ENCODE measurements around the gene TNNT1.
"Not testable (repeated sequence)": the region's sequence is repeated elsewhere in the genome, so short reads cannot be mapped to it uniquely, and the experiment has no call there.

The TNNT1 gene

GRCh38 chr19:55166530-55167268 lies 17.7 kb upstream of the TNNT1 start, which contains the start of gene DNAAF3:
TSS of gene DNAAF3 (minus strand) at chr19:55166613. CDS start at chr19:55166413, 200 bp downstream.
- peak; percentile 97 for DNase-seq

DNA sequence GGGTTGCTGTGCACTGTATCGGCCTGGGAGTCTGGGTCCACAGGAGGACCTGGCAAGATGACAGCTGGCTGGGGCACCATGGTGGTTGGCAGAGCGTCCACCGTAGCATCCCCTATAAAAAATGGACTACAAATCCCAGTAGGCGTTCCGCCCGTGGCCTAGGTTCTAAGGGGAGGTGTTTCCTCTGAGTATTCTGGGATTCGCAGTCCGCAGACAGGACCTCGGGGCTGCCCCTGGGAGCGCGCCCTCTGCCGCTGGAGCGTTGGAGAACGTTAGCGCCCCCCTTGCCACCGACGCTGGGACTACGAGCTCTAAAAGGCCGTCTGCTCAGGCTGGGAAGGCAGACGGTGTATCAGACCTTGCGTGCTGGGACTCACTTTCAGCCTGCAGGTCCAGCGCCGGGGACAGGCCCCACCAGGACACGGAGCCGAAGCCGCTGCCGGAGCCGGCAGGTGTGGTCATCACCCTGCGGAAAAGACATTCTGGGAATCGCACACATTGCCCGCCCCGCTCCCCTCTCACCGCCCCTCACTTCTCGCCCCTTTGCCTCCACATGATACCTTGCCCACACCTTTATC lies 17.0 kb upstream of the TNNT1 start:
- peak; percentile 81 for DNase-seq

- DNase-seq: no peak
These were observed 12.7 kb upstream of the TNNT1 start for GRCh38 chr19:55161571-55162322.

GRCh38 chr19:55160986-55161365 lies 12.0 kb upstream of the TNNT1 start:
- DNase-seq: no peak

DNA sequence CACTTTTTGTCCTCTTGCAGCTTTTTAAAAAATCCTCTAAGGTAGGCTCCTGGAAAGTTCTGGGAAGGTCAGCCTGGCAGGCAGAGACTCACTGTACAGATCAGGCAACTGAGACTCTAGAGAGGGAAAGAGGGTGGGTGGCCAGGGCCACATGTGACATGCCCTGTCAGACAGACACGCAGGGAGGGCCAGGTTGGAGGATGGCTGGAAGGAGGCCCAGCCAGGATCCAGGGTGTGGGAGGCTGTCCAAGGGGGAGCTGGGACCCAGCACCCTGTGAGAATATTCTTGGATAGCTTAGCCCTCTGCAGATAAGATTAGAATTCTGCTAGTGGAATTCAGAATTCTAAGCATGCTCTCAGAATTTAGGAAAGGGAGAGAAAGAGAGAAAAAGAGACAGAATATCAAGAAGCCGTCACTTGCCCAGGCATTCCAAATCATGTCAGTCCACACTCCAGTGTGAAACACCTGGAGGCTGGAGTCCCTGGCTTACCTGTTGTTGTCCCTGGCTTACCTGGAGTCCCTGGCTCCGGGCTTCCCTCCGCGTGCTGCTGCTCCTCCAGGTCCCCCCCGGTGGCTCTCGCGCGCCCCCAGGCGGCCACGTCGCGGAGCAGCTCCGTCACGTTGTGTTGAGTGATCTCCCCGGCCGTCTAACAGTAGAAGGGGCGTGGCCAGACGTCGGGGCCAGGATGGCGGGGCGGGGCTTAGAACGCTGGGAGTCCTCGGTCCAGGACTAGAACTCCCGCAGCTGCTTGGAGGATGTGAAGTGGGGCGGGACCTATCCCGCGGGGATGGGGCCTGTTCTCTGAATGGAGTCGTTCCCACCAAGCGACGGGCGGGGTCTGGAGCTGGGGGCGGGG lies 11.4 kb upstream of the TNNT1 start:
- DNase-seq: peak; percentile 94

DNA sequence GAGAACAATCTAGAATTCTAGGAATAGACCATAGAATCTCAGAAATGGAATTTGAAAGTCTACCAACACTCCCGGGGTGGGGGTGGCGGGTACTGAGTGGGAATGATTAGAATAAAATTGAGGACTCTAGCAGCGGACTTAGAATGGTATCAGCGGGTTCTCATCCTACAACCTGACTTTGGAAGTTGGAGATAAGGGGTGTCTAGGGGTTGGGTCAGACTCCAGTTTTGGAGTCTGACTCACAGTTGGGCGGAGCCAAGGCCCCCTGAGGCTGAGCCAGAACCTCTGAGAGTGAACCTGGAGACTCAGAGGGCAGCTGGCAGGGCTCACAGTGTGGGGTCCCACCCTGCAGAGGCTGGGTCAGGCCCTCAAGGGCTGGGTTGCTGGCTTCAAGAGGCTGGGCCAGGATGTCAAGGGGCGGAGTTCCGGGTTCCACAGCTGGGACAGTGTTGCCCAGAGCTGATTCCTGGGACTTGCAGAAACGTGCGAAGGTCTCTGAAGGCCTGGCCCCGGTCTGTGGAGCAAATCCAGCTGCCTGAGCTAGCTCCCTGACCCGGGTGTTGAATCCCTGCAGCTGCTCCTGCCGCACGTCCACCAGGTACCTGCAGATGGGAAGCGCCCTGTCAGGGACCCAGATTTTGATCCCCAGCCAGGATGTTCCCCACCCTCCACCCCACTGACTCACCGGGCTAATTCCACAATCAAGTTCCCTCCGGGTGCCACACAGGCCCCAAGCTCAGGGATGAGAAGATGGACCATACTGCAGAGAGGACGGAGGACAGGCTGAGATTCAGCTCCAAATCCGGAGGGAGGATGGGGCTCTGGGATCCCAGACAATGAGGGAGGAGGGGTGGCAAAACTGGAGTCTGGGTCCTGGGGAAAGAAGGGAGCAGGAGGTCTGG lies 10.1 kb upstream of the TNNT1 start:
- no peak for DNase-seq

GRCh38 chr19:55158423-55158822 lies 9.4 kb upstream of the TNNT1 start:
- no peak for DNase-seq

DNA sequence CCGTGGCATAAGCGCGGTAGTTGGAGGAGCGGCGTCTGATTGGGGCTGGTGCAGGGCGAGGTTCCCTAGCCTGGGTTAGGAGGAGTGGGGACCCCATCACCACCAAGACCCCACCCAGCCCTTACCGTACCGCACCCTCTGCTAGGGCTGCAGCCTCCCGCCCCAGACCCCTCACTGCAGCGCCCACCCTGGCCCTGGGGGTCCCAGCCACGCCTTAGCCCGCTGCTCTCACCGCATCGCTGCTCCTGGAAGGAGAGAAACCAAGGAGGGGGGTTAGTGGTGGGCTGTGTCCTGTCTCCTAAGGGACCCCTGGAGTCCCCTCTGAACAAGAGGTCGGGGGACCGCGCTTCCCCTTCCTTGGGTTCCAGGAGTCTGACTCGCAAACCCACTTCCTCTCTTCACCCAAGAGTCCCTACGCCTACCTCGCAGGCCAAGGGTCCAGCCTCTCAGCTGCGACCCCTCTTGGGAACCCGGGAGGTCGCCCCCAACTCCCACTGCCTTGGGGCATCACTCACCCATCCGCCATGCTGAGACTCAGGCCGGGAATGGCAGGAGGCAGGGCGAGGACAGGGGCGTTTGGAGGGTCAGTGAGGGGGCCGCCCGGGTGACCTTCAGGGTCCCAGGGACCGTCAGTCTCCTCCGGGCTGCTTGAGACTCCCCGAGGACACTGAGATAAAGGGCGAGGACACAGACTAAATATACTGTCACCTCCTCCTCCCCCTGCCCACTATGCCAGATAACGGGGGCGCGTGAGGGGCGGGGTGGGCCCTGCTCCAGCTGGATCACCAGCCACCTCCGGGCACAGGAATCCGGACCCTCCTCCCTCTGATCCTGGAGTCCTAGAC lies 8.3 kb upstream of the TNNT1 start, which contains the start of gene TNNI3:
TSS of gene TNNI3 (minus strand) at position 669 of the 845 bp plus-strand sequence. CDS start at position 526, 143 bp downstream.
- DNase-seq: no peak

- peak; percentile 93 for DNase-seq
These were observed 7.4 kb upstream of the TNNT1 start for GRCh38 chr19:55156202-55157063.

- DNase-seq: not testable (repeated sequence)
These were observed 6.8 kb upstream of the TNNT1 start for GRCh38 chr19:55155784-55156183.

- no peak for DNase-seq
These were observed 4.8 kb upstream of the TNNT1 start for GRCh38 chr19:55153652-55154264.

DNA sequence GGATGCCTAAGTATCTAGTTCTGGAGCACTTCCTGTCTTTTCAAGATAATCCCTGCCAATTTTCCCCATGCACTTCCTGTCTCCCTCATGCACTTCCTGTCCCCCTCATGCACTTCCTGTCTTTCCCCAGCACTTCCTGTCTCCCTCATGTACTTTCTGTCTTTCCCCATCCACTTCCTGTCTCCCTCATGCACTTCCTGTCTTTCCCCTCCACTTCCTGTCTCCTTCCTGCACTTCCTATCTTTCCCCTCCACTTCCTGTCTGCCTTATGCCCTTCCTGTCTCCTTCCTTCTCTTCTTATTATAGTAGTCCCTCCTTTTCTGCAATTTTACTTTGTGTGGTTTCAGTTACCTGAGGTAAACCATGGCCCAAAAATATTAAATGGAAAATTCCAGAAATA lies 3.0 kb upstream of the TNNT1 start:
- no peak for DNase-seq

- DNase-seq: no peak
These were observed 1.3 kb downstream of the TNNT1 start for GRCh38 chr19:55147545-55148251.

DNA sequence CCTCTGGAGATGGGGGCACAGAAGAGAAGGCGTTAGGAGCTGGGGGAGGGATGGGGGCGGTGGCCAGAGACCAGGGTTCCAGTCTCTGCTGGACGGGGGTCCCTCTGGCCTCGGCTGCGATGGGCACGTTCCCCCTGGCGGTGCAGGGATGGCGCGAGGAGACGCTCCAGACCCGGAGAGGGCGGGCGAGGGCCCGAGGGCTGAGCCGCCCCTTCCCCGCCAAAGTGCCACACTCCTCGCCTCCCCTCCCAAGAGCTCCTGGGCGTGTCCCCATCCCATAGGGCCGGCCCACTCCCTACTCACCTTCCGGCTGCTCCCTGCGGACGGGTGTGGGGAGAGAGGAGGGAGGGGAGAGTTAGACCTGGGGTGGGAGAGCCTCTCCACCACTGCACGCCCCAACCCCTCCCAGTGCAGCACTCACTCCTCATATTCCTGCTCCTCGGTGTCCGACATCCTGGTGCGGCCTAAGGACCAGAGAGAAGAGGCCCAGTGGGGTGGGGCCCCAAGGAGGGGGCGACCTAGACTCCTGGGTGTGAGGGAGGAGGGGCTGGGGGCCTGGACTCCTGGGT lies 2.2 kb downstream of the TNNT1 start:
- DNase-seq: peak; percentile 78

DNA sequence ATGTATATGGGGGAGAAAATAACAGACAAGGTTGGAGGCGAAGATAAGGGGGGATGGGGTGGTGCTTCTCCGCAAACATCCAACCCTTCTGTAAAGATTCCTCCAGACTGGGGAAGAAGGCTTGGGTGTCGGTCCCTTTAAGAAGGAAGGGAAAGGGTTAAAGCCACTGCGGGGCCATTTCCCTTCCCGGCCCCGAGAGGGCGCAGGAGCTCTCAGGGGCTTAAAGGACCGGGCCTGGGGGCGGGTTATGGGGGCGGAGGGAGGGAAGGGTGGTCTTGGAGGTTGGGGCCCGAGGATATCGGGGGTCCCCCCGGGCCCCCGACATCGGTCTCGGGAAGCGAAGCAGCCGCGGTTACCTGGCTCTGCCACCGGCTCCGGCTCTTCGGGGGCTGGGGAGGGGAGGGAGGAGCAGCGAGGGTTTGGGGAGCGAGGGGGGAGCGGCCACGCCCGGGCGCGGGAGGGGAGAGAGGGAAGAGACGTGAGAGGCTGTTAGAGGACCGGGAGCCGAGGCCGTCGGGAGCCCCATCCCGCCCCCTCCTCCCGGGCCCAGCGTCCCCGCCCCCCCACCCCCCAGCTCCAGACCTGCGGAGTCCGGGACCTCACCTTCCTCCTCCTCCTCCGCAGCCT lies 2.8 kb downstream of the TNNT1 start:
- peak; percentile 26 for DNase-seq

DNA sequence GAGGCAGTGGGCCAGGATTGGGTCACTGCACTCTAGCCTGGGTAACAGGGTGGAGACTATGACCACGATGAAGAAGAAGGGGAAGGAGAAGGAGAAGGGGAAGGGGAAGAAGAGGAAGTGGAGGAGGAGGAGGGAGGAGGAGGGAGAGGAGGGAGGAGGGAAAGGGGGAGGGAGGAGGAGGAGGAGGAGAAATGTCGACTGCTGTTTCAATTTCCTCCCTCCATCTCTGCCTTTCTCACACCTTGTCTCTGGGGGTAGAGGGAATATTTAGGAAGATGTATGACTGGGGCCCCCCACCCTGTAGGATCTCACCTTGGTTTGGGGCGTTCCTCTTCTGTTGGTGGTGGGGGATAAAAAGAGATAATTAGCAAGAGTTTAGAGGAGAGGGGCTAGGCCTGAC lies 3.8 kb downstream of the TNNT1 start:
- no peak for DNase-seq

DNA sequence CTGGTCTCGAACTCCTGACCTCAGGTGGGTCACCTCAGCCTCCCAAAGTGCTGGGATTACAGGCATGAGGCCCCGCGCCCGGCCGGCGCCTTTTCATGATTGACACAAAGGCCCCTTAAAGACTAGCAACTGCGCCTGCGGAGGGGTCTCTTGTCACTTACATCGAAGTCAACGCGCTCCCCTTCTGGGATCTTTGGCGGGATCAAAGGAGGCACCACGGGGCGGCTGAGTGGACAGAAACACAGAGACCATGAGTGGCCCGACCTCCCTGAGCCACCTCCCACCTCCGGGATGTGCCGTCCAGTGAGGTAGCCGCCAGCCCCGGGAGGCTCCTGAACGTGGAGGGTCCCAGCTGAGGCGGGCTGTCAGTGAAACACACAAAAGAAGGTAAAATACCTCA lies 7.3 kb downstream of the TNNT1 start:
- no peak for DNase-seq

DNA sequence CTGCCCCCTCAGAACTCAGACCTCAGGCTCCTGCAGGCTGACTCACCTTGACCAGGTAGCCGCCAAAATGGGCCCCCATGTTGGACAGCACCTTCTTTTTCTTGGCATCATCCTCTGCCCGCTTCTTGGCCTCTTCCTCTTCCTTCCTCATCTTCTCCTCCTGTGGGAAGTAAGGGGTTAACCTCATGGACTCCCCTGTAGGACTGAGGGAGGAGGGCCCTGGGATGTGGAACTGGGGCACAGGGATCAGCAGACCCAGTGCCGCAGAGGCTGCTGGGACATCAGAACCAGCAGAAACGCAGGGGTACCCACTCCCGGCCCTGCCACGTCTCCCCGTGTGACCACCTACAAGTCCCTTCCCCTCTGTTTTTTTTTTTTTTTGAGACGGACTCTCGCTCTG lies 11.1 kb downstream of the TNNT1 start:
- DNase-seq: no peak

All from NCI-H526 treated with DMSO at 0.1 percent for 48 hours (cell line).